CD14-positive monocyte (primary cell): ENCODE results near the gene SLC22A6. TPM values are rescaled to one million over a fixed set of nuclear protein-coding genes. Genes with fewer than 3 reads are reported as not detected.

Experiments used
- DNase-seq, 3 donors: peaks; one replicate each; pipeline ENCODE4 v3.0.0-alpha.2; 2011 to 2022
- H2AFZ ChIP-seq: 2 replicates; pipeline ENCODE4 v1.6.0; 2012; ENCODE audit warnings: mild to moderate bottlenecking, low read depth, low read length, inconsistent platforms; ENCODE audit not compliant: insufficient read depth, poor library complexity, severe bottlenecking
- H3K27ac ChIP-seq, 2 donors: 1 replicate in 1 of 2; 2 replicates in 1 of 2; pipeline ENCODE4 v1.5.1; 2012 to 2013; ENCODE audit warnings: low read length in 2 of 2, control low read depth in 1 of 2, inconsistent platforms in 1 of 2, low read depth in 1 of 2, mild to moderate bottlenecking in 1 of 2
- H3K27me3 ChIP-seq, 2 donors: one replicate each; pipeline versions ENCODE4 v1.6.0 to v1.6.1; 2011 to 2013; ENCODE audit warnings: low read length in 2 of 2; ENCODE audit not compliant: control insufficient read depth in 2 of 2, insufficient read depth in 2 of 2
- H3K36me3 ChIP-seq, 2 donors: replicated peaks in 1 of 2; 1 replicate in 1 of 2; 2 replicates in 1 of 2; pipeline versions ENCODE4 v1.5.1 to v1.6.1; 2012 to 2013; ENCODE audit warnings: low read length in 2 of 2, control low read depth in 1 of 2, inconsistent platforms in 1 of 2, mild to moderate bottlenecking in 1 of 2; ENCODE audit not compliant: insufficient read depth in 2 of 2, control insufficient read depth in 1 of 2
- H3K4me1 ChIP-seq, 2 donors: 1 replicate in 1 of 2; 2 replicates in 1 of 2; pipeline versions ENCODE4 v1.5.1 to v1.6.1; 2012 to 2013; ENCODE audit warnings: low read length in 2 of 2, control low read depth in 1 of 2, inconsistent platforms in 1 of 2, mild to moderate bottlenecking in 1 of 2, moderate library complexity in 1 of 2; ENCODE audit not compliant: insufficient read depth in 2 of 2, control insufficient read depth in 1 of 2
- H3K4me2 ChIP-seq: replicated peaks from 2 replicates; pipeline ENCODE3; 2012; ENCODE audit warnings: low read length, moderate library complexity, mild to moderate bottlenecking; ENCODE audit not compliant: poor library complexity, severe bottlenecking; ENCODE audit errors: extremely low read depth
- H3K4me3 ChIP-seq, 3 experiments: fragments of 200-600 bp in 1 of 3; sonication (generic) in 1 of 3; replicated peaks in 1 of 3; 1 replicate in 2 of 3; 2 replicates in 1 of 3; pipeline ENCODE4 v1.5.1; 2011 to 2013; ENCODE audit warnings: low read length in 3 of 3, mild to moderate bottlenecking in 3 of 3, control low read depth in 2 of 3, low read depth in 2 of 3, inconsistent platforms in 1 of 3, moderate library complexity in 1 of 3
- H3K79me2 ChIP-seq: 2 replicates; pipeline ENCODE4 v1.6.0; 2012; ENCODE audit warnings: mild to moderate bottlenecking, control low read depth, inconsistent platforms, low read length, moderate library complexity; ENCODE audit not compliant: insufficient read depth
- H3K9ac ChIP-seq: 2 replicates; pipeline ENCODE4 v1.6.0; 2017; ENCODE audit warnings: low read length, mild to moderate bottlenecking; ENCODE audit not compliant: insufficient read depth, poor library complexity, severe bottlenecking
- H3K9me3 ChIP-seq, 2 donors: replicated peaks in 1 of 2; 1 replicate in 1 of 2; 2 replicates in 1 of 2; pipeline versions ENCODE4 v1.5.1 to v1.6.1; 2012 to 2013; ENCODE audit warnings: low read length in 2 of 2, control low read depth in 1 of 2; ENCODE audit not compliant: control insufficient read depth in 1 of 2, insufficient read depth in 1 of 2
- H4K20me1 ChIP-seq: 2 replicates; pipeline ENCODE4 v1.6.0; 2012; ENCODE audit warnings: mild to moderate bottlenecking, low read length, control low read depth, moderate library complexity; ENCODE audit not compliant: insufficient read depth
- H3K27ac Mint-ChIP-seq, 7 donors: one replicate each; pipeline ENCODE4 v1.8.0; 2020; ENCODE audit warnings: mild to moderate bottlenecking in 7 of 7, mixed read lengths in 7 of 7, moderate library complexity in 6 of 7, inconsistent platforms in 2 of 7
- H3K27me3 Mint-ChIP-seq, 3 donors: one replicate each; pipeline ENCODE4 v1.8.0; 2021 to 2022; ENCODE audit warnings: low read depth in 3 of 3, mild to moderate bottlenecking in 3 of 3, mixed read lengths in 3 of 3, moderate library complexity in 3 of 3, inconsistent platforms in 1 of 3
- H3K36me3 Mint-ChIP-seq, 2 donors: one replicate each; pipeline ENCODE4 v1.8.0; 2020; ENCODE audit warnings: mixed read lengths in 2 of 2, inconsistent platforms in 1 of 2, mild to moderate bottlenecking in 1 of 2
- H3K4me1 Mint-ChIP-seq: one replicate; pipeline ENCODE4 v1.8.0; 2020; ENCODE audit warnings: mild to moderate bottlenecking, mixed read lengths
- H3K4me3 Mint-ChIP-seq, 2 donors: one replicate each; pipeline ENCODE4 v1.8.0; 2020; ENCODE audit warnings: mild to moderate bottlenecking in 2 of 2, mixed read lengths in 2 of 2, moderate library complexity in 1 of 2
- H3K9me3 Mint-ChIP-seq, 7 donors: one replicate each; pipeline ENCODE4 v1.8.0; 2020 to 2022; ENCODE audit warnings: mixed read lengths in 7 of 7, mild to moderate bottlenecking in 6 of 7, moderate library complexity in 6 of 7, inconsistent platforms in 2 of 7
- CTCF ChIP-seq: fragments of 200-600 bp; IDR thresholded peaks from one replicate; pipeline ENCODE4 v1.8.0; 2022; ENCODE audit warnings: antibody characterized with exemption, mild to moderate bottlenecking
- WGBS: methylation state at CpG from one replicate; pipeline ENCODE4 v1.1.5; 2013; ENCODE audit warnings: missing lambda C conversion rate; ENCODE audit not compliant: insufficient coverage; 5-methylcytosine and 5-hydroxymethylcytosine counted together
- intact Hi-C, 2 donors: fragments of 100-400 bp; cut with micrococcal nuclease; formaldehyde crosslinking; loops; one replicate each; pipeline versions ENCODE4 v1.15.0 to v1.15.1; 2023
- polyA plus RNA-seq, 3 donors: library from polyadenylated mRNA; depleted of rRNA in 1 of 3; unstranded in 2 of 3; stranded (reverse) in 1 of 3; fragments of 300-500 nt in 2 of 3; fragments of >200 nt in 1 of 3; fragmentation: Illumina TruSeq in 2 of 3; gene quantifications; 1 replicate in 2 of 3; 2 replicates in 1 of 3; pipeline ENCODE4 v1.2.3, GENCODE V29; 2012 to 2021

The SLC22A6 gene
- polyA plus RNA-seq, 3 donors, result not detected

GRCh38 chr11:62954478-62954877 lies 30.3 kb downstream of the SLC22A6 start:
- Mint-ChIP-seq H3K4me3 (no peak overlapping the region), H3K9me3 (no peaks in the 10 kb centered on the region), H3K27ac (no peak overlapping the region), H3K36me3 (no peaks in the 10 kb centered on the region), H3K27me3 (peaks cover 10 to 24% (median 20%) of the 10 kb centered on the region in 3 donors), H3K4me1 (peaks cover 8% of the 10 kb centered on the region)
- Histone ChIP-seq H3K4me3 (no peak overlapping the region), H3K9me3 (no peaks in the 10 kb centered on the region), H3K79me2 (no peaks in the 10 kb centered on the region), H3K4me2 (no peak overlapping the region), H3K36me3 (no peaks in the 10 kb centered on the region), H4K20me1 (no peaks in the 10 kb centered on the region), H3K27ac (no peak overlapping the region), H3K27me3 (no peaks in the 10 kb centered on the region), H2AFZ (no peak overlapping the region), H3K4me1 (no peaks in the 10 kb centered on the region), H3K9ac (no peak overlapping the region)
- DNase-seq, result no peak
- TF ChIP-seq CTCF, result no peak
- intact Hi-C loops, result no loop called here
- WGBS, result 84% methylated on average over 4 of the region's 5 CpGs

GRCh38 chr11:62953811-62954210 lies 31.0 kb downstream of the SLC22A6 start:
- H3K4me1 Mint-ChIP-seq, result peaks cover 5% of the 10 kb centered on the region
- Histone ChIP-seq H3K36me3 (no peaks in the 10 kb centered on the region), H3K27me3 (no peaks in the 10 kb centered on the region), H3K79me2 (no peaks in the 10 kb centered on the region), H3K27ac (no peak overlapping the region), H4K20me1 (no peaks in the 10 kb centered on the region), H3K4me1 (no peaks in the 10 kb centered on the region), H3K4me2 (no peak overlapping the region), H3K4me3 (no peak overlapping the region), H2AFZ (no peak overlapping the region), H3K9me3 (no peaks in the 10 kb centered on the region), H3K9ac (no peak overlapping the region)
- H3K27ac Mint-ChIP-seq, result no peak overlapping the region
- no peaks in the 10 kb centered on the region for H3K9me3 Mint-ChIP-seq
- WGBS, result 97% methylated on average over 4 of the region's 4 CpGs
- no peak for DNase-seq
- no peak overlapping the region for H3K4me3 Mint-ChIP-seq
- intact Hi-C loops, result no loop called here
- peaks cover 12 to 26% (median 17%) of the 10 kb centered on the region in 3 donors for H3K27me3 Mint-ChIP-seq
- no peaks in the 10 kb centered on the region for H3K36me3 Mint-ChIP-seq
- TF ChIP-seq CTCF, result no peak
